ENCODE data around the gene TNFAIP8.
"Not testable (repeated sequence)": the region's sequence is repeated elsewhere in the genome, so short reads cannot be mapped to it uniquely, and the experiment has no call there.

TNFAIP8 gene

GRCh38 chr5:119412279-119413227, 56.7 kb downstream of the TNFAIP8 start:
- in situ Hi-C loops (cut with MboI; ENCODE audit: low sequenced_read_pairs) = loop anchor here (25.0 kb wide), 2 partner anchors 100 to 425 kb away; partner anchors contain the start of gene DTWD2

- in situ Hi-C loops (cut with MboI; ENCODE audit: low sequenced_read_pairs) = loop anchor here (25.0 kb wide), 2 partner anchors 102 to 427 kb away; partner anchors contain the start of gene DTWD2
Measured at GRCh38 chr5:119414124-119414734, 58.4 kb downstream of the TNFAIP8 start.

- in situ Hi-C loops (cut with MboI; ENCODE audit: low sequenced_read_pairs) = loop anchor here (25.0 kb wide), 2 partner anchors 106 to 431 kb away; partner anchors contain the start of gene DTWD2
Measured at GRCh38 chr5:119417891-119418605, 62.2 kb downstream of the TNFAIP8 start.

GRCh38 chr5:119418606-119419100, 62.8 kb downstream of the TNFAIP8 start:
- in situ Hi-C loops (cut with MboI; ENCODE audit: low sequenced_read_pairs) = loop anchor here (25.0 kb wide), 2 partner anchors 106 to 431 kb away; partner anchors contain the start of gene DTWD2

- in situ Hi-C loops (cut with MboI; ENCODE audit: low sequenced_read_pairs) = loop anchor here (25.0 kb wide), 2 partner anchors 108 to 433 kb away; partner anchors contain the start of gene DTWD2
Measured at GRCh38 chr5:119420169-119420568, 64.3 kb downstream of the TNFAIP8 start.

- in situ Hi-C loops (cut with MboI; ENCODE audit: low sequenced_read_pairs) = no loop called here
Measured at GRCh38 chr5:119426057-119426456, 70.2 kb downstream of the TNFAIP8 start.

GRCh38 chr5:119427060-119427459, 71.2 kb downstream of the TNFAIP8 start:
- in situ Hi-C loops (cut with MboI; ENCODE audit: low sequenced_read_pairs) = no loop called here

- in situ Hi-C loops (cut with MboI; ENCODE audit: low sequenced_read_pairs) = not testable (repeated sequence)
Measured at GRCh38 chr5:119427596-119427995, 71.8 kb downstream of the TNFAIP8 start.

- in situ Hi-C loops (cut with MboI; ENCODE audit: low sequenced_read_pairs) = not testable (repeated sequence)
Measured at GRCh38 chr5:119428166-119428565, 72.3 kb downstream of the TNFAIP8 start.

- in situ Hi-C loops (cut with MboI; ENCODE audit: low sequenced_read_pairs) = not testable (repeated sequence)
Measured at GRCh38 chr5:119428574-119428973, 72.8 kb downstream of the TNFAIP8 start.

GRCh38 chr5:119432674-119433237, 76.9 kb downstream of the TNFAIP8 start:
- in situ Hi-C loops (cut with MboI; ENCODE audit: low sequenced_read_pairs) = not testable (repeated sequence)

GRCh38 chr5:119435436-119436132, 79.8 kb downstream of the TNFAIP8 start:
- in situ Hi-C loops (cut with MboI; ENCODE audit: low sequenced_read_pairs) = no loop called here

- in situ Hi-C loops (cut with MboI; ENCODE audit: low sequenced_read_pairs) = not testable (repeated sequence)
Measured at GRCh38 chr5:119437785-119438586, 82.2 kb downstream of the TNFAIP8 start.

- in situ Hi-C loops (cut with MboI; ENCODE audit: low sequenced_read_pairs) = not testable (repeated sequence)
Measured at GRCh38 chr5:119438587-119438917, 82.7 kb downstream of the TNFAIP8 start.

GRCh38 chr5:119439140-119439631, 83.4 kb downstream of the TNFAIP8 start:
- in situ Hi-C loops (cut with MboI; ENCODE audit: low sequenced_read_pairs) = no loop called here

GRCh38 chr5:119439632-119440031, 83.8 kb downstream of the TNFAIP8 start:
- in situ Hi-C loops (cut with MboI; ENCODE audit: low sequenced_read_pairs) = not testable (repeated sequence)

- in situ Hi-C loops (cut with MboI; ENCODE audit: low sequenced_read_pairs) = not testable (repeated sequence)
Measured at GRCh38 chr5:119444643-119445042, 88.8 kb downstream of the TNFAIP8 start.

GRCh38 chr5:119445544-119445943, 89.7 kb downstream of the TNFAIP8 start:
- in situ Hi-C loops (cut with MboI; ENCODE audit: low sequenced_read_pairs) = no loop called here
